ENCODE measurements around the gene AQP12B. TPM values are rescaled to one million over a fixed set of nuclear protein-coding genes. Genes with fewer than 3 reads are reported as not detected.

Gene AQP12B
- total RNA-seq, 4 donors from 2014 or later = not detected

DNA sequence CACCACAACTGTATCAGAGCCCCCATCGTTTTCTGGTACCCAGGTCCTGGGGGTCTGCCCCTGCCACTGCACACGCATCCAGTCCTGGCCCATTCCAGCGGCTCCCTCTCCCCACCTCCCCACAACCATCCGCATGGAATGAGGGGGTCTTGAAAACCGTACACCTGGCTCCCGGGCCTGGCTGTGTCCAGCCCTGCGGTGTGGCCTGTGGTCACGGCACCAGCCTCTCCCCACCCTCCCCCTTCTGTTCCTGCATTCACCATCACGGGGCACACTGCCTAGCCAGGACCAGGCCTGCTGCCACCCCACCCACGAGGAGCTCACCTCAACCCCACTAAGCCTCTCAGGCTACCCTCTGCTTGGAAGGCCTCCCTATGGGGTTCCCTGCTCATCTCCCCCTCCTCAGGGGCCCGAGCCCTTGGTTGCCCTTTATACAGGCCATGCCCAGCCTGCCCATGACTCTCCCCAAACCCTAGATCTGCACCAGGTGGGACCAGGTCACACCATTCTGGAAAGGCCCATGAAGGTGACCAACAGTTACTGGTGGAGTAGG is 46.0 kb downstream of the AQP12B start:
- TF ChIP-seq EP300 (IDR thresholded peaks at IDR 0.05) (no peak), POLR2A (IDR thresholded peaks at IDR 0.05) (no peak), POLR2AphosphoS5 (IDR thresholded peaks at IDR 0.05) (no peak)
- TF ChIP-seq, protein P1, sequence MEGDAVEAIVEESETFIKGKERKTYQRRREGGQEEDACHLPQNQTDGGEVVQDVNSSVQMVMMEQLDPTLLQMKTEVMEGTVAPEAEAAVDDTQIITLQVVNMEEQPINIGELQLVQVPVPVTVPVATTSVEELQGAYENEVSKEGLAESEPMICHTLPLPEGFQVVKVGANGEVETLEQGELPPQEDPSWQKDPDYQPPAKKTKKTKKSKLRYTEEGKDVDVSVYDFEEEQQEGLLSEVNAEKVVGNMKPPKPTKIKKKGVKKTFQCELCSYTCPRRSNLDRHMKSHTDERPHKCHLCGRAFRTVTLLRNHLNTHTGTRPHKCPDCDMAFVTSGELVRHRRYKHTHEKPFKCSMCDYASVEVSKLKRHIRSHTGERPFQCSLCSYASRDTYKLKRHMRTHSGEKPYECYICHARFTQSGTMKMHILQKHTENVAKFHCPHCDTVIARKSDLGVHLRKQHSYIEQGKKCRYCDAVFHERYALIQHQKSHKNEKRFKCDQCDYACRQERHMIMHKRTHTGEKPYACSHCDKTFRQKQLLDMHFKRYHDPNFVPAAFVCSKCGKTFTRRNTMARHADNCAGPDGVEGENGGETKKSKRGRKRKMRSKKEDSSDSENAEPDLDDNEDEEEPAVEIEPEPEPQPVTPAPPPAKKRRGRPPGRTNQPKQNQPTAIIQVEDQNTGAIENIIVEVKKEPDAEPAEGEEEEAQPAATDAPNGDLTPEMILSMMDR (IDR thresholded peaks at IDR 0.05) = no peak
- WGBS = 77% methylated on average over 8 of the region's 11 CpGs

DNA sequence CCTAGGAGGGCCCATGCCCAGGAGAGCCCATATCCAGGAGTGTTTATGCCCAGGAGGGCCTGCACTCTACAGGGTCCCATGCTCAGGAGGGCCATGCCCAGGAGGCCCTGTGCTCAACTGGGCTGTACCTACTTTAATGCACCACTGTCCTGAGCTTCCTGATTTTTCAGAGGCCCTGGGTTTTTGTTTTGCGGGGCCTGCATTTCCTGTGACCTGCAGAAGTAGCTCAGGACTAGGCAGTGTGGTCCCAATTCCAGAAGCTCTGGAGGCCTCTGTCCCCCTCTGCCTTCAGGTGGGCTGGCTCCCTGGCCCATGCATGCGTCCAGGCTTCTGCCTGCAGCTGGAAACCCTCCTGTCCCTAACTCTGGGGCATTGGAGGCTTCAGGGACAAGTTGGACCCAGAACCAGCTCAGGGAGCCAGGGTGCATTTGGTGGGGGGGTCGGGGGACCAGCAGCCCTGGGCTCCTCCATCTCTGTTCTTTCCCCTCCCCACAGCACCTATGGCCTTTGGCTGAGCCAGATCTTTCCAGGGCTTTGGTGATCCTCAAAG is 46.6 kb downstream of the AQP12B start:
- no peaks in the 10 kb centered on the region for H3K9me3 ChIP-seq
- H3K27me3 ChIP-seq = no peaks in the 10 kb centered on the region
- H3K36me3 ChIP-seq = no peaks in the 10 kb centered on the region
- peak in 1 of 2 donors; percentile 47 for DNase-seq (ENCODE audit: low spot score in 2 of 2)
- TF ChIP-seq POLR2A (IDR thresholded peaks at IDR 0.05) (no peak), POLR2AphosphoS5 (IDR thresholded peaks at IDR 0.05) (no peak), EP300 (IDR thresholded peaks at IDR 0.05) (no peak)
- TF ChIP-seq, protein P1 (IDR thresholded peaks at IDR 0.05) = no peak
- no peak overlapping the region for H3K4me3 ChIP-seq
- 90% methylated on average over 3 of the region's 3 CpGs for WGBS
- no peak overlapping the region for H3K27ac ChIP-seq
- H3K4me1 ChIP-seq = no peaks in the 10 kb centered on the region

More for the DNA sequence above, 46.0 kb downstream of the AQP12B start:
- Histone ChIP-seq H3K36me3 (no peaks in the 10 kb centered on the region), H3K4me3 (no peak overlapping the region), H3K27ac (no peak overlapping the region), H3K4me1 (no peaks in the 10 kb centered on the region), H3K9me3 (no peaks in the 10 kb centered on the region), H3K27me3 (no peaks in the 10 kb centered on the region)
- DNase-seq (ENCODE audit: low spot score in 2 of 2) = peak in 1 of 2 donors; percentile 49

DNA sequence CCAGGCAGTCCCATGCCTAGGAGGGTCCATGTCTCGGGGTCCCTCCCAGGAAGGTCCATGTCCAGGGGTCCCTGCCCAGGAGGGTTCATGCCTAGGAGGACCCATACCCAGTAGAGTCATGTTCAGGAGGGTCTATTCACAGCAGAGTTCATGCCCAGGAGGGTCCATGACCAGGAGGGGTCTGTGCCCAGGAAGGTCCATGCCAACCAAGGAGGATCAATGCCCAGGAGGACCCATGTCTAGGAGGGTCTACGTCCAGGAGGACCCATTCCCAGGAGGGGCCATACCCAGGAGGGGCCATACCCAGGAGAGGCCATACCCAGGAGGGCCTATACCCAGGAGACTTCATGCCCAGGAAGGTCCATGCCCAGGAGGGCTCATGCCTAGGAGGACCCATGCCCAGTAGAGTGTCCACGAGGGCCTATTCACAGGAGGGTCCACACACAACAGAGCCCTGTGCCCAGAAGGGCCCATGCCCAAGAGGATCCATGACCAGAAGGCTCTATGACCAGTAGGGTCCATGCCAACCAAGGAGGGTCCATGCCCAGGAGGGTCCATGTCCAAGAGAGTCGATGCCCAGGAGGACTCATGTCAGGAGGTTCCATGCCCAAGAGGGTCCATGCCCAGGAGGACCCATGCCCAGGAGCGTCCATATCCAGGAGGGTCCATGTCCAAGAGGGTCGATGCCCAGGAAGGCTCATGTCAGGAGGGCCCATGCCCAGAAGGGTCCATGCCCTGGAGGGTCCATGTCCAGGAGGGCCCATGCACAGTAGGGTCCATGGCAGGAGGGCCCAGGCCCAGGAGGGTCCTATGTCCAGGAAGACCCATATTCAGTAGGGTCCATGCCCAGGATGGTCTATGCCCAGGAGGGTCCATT is 47.3 kb downstream of the AQP12B start:
- Histone ChIP-seq H3K36me3 (no peaks in the 10 kb centered on the region), H3K4me1 (no peaks in the 10 kb centered on the region), H3K27me3 (no peaks in the 10 kb centered on the region), H3K9me3 (no peaks in the 10 kb centered on the region), H3K27ac (no peak overlapping the region), H3K4me3 (no peak overlapping the region)
- 81% methylated on average over 2 of the region's 6 CpGs for WGBS
- DNase-seq (ENCODE audit: low spot score in 2 of 2) = peak in 1 of 2 donors; percentile 69
- TF ChIP-seq, protein P1 (IDR thresholded peaks at IDR 0.05) = no peak
- TF ChIP-seq POLR2A (IDR thresholded peaks at IDR 0.05) (no peak), EP300 (IDR thresholded peaks at IDR 0.05) (no peak), POLR2AphosphoS5 (IDR thresholded peaks at IDR 0.05) (no peak)

DNA sequence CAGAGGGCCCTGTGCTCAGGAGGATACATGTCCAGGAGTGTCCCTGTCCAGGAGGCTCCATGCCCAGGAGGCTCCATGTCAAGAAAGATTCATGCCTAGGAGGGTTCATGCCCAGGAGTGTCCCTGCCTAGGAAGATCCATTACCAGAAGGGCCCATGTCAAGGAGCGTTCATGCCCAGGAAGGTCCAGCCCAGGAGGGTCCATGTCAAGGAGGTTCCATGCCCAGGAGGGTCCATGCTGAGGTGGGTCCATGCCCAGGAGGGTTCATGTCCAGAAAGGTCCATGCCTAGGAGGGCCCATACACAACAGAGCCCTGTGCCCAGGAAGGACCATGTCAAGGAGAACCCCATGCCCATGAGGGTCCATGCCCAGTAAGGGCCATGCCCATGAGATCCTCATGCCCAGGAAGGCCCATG is 50.4 kb downstream of the AQP12B start:
- peak in 1 of 2 donors; percentile 61 for DNase-seq (ENCODE audit: low spot score in 2 of 2)
- Histone ChIP-seq H3K27ac (no peak overlapping the region), H3K4me1 (no peaks in the 10 kb centered on the region), H3K4me3 (no peak overlapping the region), H3K9me3 (no peaks in the 10 kb centered on the region), H3K27me3 (no peaks in the 10 kb centered on the region), H3K36me3 (no peaks in the 10 kb centered on the region)
- WGBS = 100% methylated on average over 1 of the region's 1 CpG
- TF ChIP-seq, protein P1 (IDR thresholded peaks at IDR 0.05) = no peak
- no peak for TF ChIP-seq EP300 (IDR thresholded peaks at IDR 0.05)
- TF ChIP-seq POLR2A (IDR thresholded peaks at IDR 0.05) = no peak
- TF ChIP-seq POLR2AphosphoS5 (IDR thresholded peaks at IDR 0.05) = no peak
